HG03342 (cell line): ENCODE results near the gene TMC1.
"Not testable (repeated sequence)": the region's sequence is repeated elsewhere in the genome, so short reads cannot be mapped to it uniquely, and the experiment has no call there.

Experiments used
- ATAC-seq: cut with Tn5 transposase; IDR thresholded peaks from one replicate; pipeline ENCODE4 v1.9.1; 2021; ENCODE audit warnings: mild to moderate bottlenecking, moderate library complexity; ENCODE audit not compliant: unreplicated experiment

TMC1 gene

DNA sequence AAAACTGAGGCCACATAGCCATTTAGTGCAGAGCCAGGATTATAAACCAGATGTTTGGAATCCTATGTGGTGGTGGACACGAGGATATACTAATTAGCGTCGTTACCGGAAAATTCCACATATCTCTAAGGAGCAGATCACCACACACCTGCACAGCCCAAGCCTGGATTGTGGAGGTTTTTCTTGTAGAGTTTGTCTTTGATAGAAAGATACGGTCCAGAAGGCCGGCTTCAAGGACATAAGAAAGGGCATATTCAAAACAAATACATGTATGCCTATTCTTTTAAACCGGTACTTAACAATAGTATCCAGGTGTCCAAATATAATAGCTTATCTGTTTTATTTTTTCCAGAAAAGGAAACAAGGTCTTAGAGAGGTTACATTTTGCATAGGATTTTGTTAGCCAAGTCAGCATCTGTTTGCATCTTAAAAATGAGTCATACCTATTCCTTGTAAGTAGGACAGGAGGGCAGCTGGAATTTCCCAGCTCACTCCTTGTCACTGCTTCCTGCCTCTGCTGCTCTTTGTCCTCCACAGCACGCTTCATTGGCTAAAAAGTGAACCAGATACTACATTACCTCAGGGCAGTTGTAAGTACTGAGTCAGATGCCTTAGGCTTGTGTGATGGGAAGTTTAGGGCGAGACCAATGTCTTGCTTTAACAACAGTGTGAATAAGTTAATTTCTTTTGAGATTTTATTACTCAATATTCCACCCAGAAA is 3.6 kb downstream of the TMC1 start:
- peak; percentile 38 for ATAC-seq

DNA sequence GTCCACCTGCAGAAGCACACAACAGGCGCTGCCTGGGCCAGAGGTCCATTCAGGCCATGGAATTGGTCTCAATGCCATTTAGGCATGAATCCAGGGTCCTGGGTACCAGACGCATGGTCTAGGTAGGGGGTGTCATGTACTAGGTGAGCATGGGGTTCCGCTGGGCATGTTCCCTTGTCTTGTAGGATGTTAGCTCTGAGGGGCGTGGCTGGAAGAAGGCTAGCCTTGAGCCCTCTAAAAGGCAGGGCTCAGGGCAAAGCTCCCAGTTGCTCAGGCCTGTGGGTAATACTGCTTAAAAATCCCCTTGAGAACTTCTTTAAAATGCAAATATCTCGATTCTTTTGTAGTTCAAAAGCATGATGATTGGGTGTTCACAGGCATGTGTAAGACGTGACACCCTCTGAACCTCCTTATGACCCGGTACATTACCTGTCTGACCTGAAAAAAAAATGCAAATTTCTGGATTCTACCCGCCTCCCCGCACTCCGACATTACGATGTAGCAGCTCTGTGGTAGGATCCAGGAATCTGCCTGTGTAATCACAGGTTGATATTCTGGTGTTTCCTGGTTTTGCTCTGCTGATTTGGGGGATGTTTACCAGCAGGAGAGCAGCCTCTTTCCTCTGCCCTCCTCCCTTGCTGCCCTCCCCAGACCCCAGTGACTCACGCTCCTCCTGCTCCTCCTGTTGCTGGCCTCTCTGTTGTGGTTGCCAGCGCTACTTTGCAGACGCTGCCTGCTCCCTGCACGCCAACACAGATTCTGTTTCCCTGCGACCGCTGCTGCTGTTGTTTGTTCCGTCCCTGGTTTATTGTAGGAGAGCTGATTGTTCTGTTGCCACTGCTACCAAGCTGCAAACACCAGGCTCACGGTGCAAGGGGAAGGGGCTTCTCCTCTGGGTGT is 5.7 kb downstream of the TMC1 start:
- ATAC-seq, result peak; percentile 75

DNA sequence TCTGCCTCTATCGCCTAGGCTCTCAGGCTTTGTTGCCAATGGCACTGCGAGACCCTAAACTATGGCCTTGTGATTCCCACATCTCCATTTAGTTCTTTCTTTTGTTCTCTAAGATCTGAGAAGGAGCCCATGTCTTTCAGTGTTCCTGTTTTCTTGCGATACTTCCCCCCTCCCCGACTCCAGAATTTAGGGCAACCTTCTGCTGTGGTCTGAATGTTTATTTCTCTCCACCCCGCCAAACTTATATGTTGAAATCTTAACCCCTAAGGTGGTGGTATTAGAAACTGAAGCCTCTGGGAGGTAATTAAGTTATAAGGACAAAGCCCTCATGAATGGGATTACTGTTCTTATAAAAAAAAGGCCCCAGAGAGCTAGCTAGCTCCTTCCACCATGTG is 6.4 kb downstream of the TMC1 start:
- ATAC-seq, result no peak

- no peak for ATAC-seq
Measured at GRCh38 chr9:72529531-72529930, 8.1 kb downstream of the TMC1 start.

DNA sequence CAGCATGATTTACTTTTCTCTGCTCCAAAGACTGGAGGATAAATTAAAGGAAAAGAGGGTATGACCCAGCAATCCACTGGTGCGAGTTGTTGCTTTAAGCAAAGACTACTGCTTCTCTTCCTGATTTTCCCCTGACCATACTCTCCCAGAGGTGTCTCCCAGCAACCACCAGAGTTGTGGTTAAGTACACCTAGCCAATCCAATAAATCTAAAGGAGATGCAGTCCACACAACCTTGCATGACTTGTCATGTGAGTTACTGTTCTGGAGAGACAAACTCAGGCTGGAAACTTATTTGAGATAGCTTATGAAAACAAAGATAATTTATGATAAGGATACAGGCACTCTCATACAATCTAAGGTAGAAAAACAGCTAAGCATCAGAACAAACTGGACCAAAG is 11.9 kb downstream of the TMC1 start:
- no peak for ATAC-seq

DNA sequence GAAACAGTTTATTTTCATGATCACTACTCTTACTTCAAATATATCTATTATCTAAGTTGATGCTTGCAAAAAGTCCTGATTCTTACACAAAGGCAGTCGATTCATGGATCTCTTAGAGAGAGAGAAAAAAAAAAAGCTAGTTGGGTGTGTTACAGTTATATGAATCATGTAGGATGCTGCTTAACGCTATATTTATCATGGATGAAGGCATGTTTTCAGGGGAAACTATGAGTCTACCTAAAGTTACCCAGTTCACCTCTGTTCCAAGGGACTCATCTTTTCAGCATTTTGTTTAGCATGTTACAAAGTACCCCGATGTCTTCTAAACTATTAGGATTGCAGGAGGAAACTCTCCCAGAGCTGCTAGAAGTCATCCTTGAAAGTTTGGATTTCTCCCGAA is 13.5 kb downstream of the TMC1 start:
- ATAC-seq, result no peak

DNA sequence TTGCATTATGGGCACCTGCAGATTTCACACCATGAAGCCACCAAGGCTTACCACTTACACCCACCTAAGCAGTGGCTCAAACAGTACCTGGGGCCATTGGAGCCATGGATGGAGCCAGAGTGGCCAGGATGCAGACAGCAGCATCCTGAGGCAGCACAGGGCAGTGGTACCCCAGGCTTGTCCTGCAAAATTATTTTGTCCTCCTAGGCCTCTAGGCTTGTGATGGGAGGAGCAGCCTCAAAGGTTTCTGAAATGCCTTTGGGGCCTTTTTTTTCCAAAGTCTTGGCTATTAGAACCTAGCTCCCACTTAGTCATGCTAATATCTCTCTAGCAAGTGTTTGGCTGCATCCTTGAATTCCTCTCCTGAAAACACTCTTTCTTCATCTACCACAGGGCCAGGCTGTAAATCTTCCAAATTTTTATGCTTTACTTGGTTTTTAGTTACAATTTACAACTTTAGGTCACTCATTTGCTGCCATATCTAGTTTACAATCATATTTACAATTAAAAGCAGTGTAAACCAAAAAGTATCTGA is 15.7 kb downstream of the TMC1 start:
- ATAC-seq, result no peak

DNA sequence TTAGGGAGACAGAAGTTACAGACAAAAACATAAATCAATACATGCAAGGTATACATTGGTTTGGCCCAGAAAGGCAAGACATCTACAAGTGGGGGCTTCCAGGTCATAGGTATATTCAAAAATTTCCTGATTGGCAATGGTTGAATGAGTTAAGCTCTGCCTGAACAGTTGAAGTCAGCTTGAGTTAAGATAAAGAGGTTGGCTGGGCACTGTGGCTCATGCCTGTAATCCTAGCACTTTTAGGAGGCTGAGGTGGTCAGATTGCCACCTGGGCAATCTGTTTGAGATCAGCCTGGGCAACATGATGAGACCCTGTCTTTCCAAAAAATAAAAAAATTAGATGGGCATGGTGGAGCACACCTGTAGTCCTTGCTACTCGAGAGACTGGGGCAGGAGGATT is 16.3 kb downstream of the TMC1 start:
- ATAC-seq, result no peak

DNA sequence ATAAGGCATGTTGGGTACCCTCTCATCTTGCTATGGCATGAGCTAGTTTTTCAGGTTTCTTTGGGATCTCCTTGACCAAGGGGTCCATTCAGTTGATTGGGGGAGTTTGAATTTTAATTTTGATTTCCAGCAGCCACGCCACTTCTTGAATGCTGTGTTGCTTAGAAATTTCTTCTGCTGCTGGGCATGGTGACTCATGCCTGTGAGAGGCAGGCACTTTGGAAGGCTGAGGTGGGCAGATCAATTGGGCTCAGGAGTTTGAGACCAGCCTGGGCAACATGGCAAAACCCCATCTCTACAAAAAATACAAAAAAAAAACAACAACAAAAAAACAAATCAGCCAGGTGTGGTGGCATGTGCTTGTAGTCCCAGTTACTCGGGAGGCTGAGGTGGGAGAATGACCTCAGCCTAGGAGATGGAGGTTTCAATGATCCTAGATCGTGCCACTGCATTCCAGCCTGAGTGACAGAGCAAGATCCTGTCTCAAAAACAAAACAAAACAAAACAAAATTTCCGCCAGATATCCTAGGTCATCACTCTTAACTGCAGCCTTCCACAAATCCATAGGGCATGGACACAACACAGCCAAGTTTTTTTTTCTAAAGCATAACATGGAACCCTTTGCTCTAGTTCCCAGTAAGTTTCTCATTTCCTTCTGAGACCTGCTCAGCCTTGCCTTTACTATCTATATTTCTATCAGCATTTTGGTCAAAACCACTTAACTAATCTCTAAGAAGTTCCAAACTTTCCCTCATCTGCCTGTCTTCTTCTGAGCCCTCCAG is 17.7 kb downstream of the TMC1 start:
- ATAC-seq, result no peak

DNA sequence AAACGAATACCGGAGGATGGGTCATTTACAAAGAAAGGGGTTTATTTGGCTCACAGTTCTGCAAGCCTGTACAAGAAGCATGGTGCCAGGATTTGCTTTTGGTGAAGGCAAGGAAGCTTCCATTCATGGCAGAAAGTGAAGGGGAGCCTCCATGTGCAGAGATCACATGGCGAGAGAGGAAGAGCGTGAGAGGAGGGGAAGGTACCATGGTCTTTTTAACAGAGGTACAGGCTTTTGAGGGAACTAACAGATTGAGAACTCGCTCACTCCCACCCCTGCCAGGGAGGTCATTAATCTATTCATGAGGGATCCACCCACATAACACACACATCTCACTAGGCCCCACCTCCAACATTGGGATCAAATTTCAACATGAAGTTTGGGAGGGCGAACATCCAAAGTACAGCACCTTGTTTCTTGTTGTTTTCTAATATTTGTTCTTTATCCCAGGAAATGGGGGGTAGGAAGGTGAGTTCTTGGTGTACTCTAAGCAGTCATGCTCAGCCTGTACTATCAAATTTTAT is 18.5 kb downstream of the TMC1 start:
- ATAC-seq, result no peak

DNA sequence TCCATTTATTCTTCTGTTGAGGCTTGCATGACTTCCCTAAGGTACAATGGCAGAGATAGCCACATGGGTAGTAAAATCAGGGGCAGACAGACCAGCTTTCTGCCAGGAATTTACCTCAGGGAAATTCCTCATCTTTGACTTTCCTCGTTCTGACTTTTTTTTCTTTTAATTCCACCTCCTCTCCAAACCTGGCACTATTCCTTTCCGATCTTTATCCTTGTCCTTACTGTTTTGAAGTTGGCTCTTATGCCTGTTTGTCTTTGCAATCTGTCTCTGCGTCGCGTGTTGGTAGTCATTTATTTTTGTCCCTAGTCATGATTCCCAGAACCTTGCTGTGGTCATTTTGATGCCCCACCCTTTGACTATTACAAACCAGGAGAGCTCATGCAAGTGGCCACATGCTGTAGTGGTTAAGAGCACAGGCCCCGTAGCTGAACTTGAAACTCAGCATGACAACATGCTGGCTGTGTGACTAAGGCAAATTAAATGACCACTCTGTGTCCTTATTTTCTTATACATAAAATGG is 19.0 kb downstream of the TMC1 start:
- ATAC-seq, result no peak

GRCh38 chr9:72542537-72542833 is 21.1 kb downstream of the TMC1 start:
- ATAC-seq, result not testable (repeated sequence)

DNA sequence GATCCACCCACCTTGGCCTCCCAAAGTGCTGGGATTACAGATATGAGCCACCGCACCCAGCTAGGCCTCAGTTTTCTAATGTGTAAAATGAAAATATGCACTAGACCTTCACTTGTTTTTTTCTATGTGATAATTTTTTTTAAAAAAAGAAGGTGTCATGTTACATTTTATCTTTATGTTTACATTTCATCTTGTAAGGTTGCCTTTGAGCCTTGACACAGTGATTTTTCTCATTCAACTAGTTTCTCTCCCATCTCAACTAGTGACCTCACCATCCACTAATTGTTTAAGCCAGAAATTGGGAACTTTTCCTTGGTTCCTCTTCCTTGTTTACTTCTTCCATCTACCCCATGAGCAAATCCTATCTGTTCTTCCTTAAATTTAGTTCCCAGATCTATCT is 21.5 kb downstream of the TMC1 start:
- ATAC-seq, result no peak

DNA sequence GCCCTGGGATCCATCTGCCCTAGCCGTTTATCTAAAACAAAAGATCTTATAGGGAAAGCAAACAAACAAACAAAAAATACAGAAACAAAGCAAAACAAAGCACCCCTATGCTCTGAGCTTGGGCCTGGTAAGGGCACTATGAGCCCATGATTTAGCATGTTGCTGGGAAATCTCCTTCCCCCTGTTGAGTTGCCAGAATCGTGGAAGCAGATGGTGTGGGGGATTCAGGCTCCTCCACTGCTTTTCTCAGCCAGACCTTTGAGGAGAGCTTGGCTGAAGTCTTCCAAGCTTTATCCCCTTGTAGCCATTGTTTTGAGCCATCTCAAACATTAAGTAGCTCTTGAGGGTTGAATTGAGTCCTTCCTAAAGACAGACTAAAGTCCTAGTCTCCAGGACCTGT is 29.9 kb downstream of the TMC1 start:
- no peak for ATAC-seq

GRCh38 chr9:72552356-72552755 is 30.9 kb downstream of the TMC1 start:
- ATAC-seq, result no peak

- no peak for ATAC-seq
Measured at GRCh38 chr9:72554221-72554641, 32.8 kb downstream of the TMC1 start.

GRCh38 chr9:72557549-72557948 is 36.1 kb downstream of the TMC1 start:
- no peak for ATAC-seq

DNA sequence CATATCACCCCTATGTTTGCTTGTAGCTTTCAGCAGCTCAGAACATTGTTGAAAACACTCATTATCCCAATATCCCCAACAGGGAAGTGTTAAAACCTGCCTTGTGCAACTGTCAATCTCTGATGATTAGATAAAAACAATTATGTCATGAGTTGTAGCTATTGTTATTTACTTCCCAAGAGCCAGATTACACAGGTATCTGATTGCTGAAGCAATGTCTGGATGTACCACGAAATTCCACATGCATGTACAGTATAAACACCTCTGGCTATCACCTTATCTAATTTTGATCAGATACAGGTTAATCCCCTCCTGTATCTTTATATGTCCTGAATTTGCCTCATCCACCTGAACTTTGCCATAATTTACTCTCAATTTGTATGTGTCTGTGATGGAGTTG is 38.7 kb downstream of the TMC1 start:
- no peak for ATAC-seq

GRCh38 chr9:72563806-72564205 is 42.4 kb downstream of the TMC1 start:
- no peak for ATAC-seq

DNA sequence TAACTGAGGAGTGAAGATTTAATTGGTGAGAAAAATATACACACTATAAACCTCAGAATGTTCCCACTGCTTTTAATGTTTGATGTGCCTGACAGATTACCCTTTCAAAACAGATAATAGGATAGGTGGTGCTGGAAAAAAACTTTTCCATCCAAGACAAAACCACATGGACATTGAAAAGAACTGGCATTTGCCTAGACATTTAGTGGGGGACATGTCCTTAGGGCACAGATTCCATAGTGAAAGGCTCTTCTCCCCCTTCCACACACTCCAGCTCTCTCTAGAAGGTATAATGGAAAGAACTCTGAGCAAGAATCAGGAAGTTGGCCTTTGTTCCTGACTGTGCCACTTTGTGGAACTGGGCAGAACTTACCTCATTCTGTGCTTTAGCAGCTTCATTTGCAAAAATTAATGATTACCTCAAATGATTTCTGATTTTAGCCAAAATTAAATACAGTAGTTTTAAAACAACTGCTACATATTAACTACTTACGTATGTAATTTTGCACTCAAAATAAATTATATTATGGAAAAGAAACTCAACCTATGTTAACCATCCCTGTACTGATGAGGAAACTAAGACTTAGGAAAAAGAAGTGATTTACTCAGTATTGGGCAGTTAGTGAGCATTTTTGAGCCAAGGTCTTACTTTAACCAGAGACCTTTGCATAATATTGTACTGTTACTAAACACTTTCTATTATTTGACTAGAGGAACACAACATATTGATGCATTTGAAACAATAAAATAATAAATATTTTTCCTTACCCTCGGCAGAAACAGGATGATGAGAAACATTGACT is 43.3 kb downstream of the TMC1 start:
- no peak for ATAC-seq
